ENCODE measurements around the gene CHIT1. TPM values are rescaled to one million over a fixed set of nuclear protein-coding genes. Genes with fewer than 3 reads are reported as not detected.
"Not testable (repeated sequence)": the region's sequence is repeated elsewhere in the genome, so short reads cannot be mapped to it uniquely, and the experiment has no call there.

CHIT1 gene
- polyA plus RNA-seq, 1 of the 3 experiments (the other 2 are of a cell fraction) = not detected

- TF ChIP-seq CTCF (IDR thresholded peaks at IDR 0.05) = no peak
Measured at GRCh38 chr1:203238535-203238934, 9.1 kb upstream of the CHIT1 start (continued).

- H3K4me2 ChIP-seq; DNase-seq; H3K9me2 ChIP-seq; POLR2A ChIA-PET; H3K9me3 ChIP-seq; H3K4me3 ChIP-seq (ENCODE audit: low read depth in 2 of 2, low read length in 1 of 2); H3F3A ChIP-seq (replicated peaks; ENCODE audit: insufficient read depth); H3K27ac ChIP-seq (ENCODE audit: low read depth in 2 of 2, low read length in 1 of 2); H2AFZ ChIP-seq (ENCODE audit: low read depth); H4K20me1 ChIP-seq (ENCODE audit: insufficient read depth); H3K36me3 ChIP-seq (replicated peaks in 1 of 2; ENCODE audit: control insufficient read depth in 1 of 2, insufficient read depth in 2 of 2, low read length in 1 of 2); H3K4me1 ChIP-seq (ENCODE audit: control insufficient read depth in 1 of 2, insufficient read depth in 2 of 2, low read depth in 1 of 2, low read length in 1 of 2); H3K79me2 ChIP-seq (ENCODE audit: insufficient read depth); H3K9ac ChIP-seq: not testable (repeated sequence)
- 63% methylated on average over 7 of the region's 7 CpGs for WGBS (ENCODE audit: low lambda C conversion rate)
- peaks cover 11% of the 10 kb centered on the region; the same call in 1 of the 2 replicates for H3K27me3 ChIP-seq (ENCODE audit: insufficient read depth)
- CTCF ChIA-PET = interaction anchor here (1.3 to 4.9 kb wide), 3 partner anchors 18 to 196 kb away, joined by 3 to 28 read pairs (median 6); no protein-coding TSS in a partner anchor
Measured at GRCh38 chr1:203234901-203235300, 5.4 kb upstream of the CHIT1 start.

GRCh38 chr1:203228670-203229069 lies 803 bp downstream of the CHIT1 start:
- no peaks in the 10 kb centered on the region for H3K79me2 ChIP-seq (ENCODE audit: insufficient read depth)
- no peak overlapping the region for H3K27ac ChIP-seq (ENCODE audit: low read depth in 2 of 2, low read length in 1 of 2)
- H3K4me2 ChIP-seq = no peak overlapping the region
- WGBS (ENCODE audit: low lambda C conversion rate) = 42% methylated on average over 4 of the region's 4 CpGs
- no peaks in the 10 kb centered on the region for H3K9me2 ChIP-seq
- ChIA-PET POLR2A (no interaction called here), CTCF (interaction anchor here (0.7 to 5.0 kb wide), 5 partner anchors 13 to 200 kb away, joined by 3 to 43 read pairs (median 3); no protein-coding TSS in a partner anchor)
- H4K20me1 ChIP-seq (ENCODE audit: insufficient read depth) = no peaks in the 10 kb centered on the region
- no peak overlapping the region for H3K4me3 ChIP-seq (ENCODE audit: low read depth in 2 of 2, low read length in 1 of 2)
- no peak for TF ChIP-seq SIN3A (IDR thresholded peaks at IDR 0.05; ENCODE audit: borderline replicate concordance, low read depth, low read length)
- TF ChIP-seq MXI1 (IDR thresholded peaks at IDR 0.05; ENCODE audit: low read depth, low read length) = no peak
- TF ChIP-seq RFX5 (IDR thresholded peaks at IDR 0.05; ENCODE audit: low read length) = no peak
- TF ChIP-seq NRF1 (IDR thresholded peaks at IDR 0.05; ENCODE audit: low read depth, low read length) = no peak
- no peak for TF ChIP-seq TCF12 (IDR thresholded peaks at IDR 0.05)
- no peak for TF ChIP-seq FOSL2 (IDR thresholded peaks at IDR 0.05; ENCODE audit: borderline replicate concordance, low read depth)
- no peak for TF ChIP-seq TEAD4 (IDR thresholded peaks at IDR 0.05; ENCODE audit: borderline replicate concordance, insufficient read depth)
- no peak for TF ChIP-seq SMC3 (IDR thresholded peaks at IDR 0.05; ENCODE audit: low read depth, low read length)
- no peak for TF ChIP-seq EP300 (IDR thresholded peaks at IDR 0.05; ENCODE audit: borderline replicate concordance in 1 of 2, low read depth in 1 of 2, low read length in 1 of 2)
- TF ChIP-seq RAD21 (IDR thresholded peaks at IDR 0.05; ENCODE audit: low read length) = no peak
- no peak for TF ChIP-seq EZH2phosphoT487 (IDR thresholded peaks at IDR 0.05; ENCODE audit: borderline replicate concordance, low read depth)
- no peak for TF ChIP-seq IRF3 (IDR thresholded peaks at IDR 0.05; ENCODE audit: low read depth, low read length)
- no peak for TF ChIP-seq CHD2 (IDR thresholded peaks at IDR 0.05; ENCODE audit: low read length, partially characterized antibody)
- TF ChIP-seq FOXJ3 (CRISPR knock-in tag; IDR thresholded peaks at IDR 0.05) = no peak
- TF ChIP-seq, protein P1, sequence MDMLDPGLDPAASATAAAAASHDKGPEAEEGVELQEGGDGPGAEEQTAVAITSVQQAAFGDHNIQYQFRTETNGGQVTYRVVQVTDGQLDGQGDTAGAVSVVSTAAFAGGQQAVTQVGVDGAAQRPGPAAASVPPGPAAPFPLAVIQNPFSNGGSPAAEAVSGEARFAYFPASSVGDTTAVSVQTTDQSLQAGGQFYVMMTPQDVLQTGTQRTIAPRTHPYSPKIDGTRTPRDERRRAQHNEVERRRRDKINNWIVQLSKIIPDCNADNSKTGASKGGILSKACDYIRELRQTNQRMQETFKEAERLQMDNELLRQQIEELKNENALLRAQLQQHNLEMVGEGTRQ (IDR thresholded peaks at IDR 0.05; ENCODE audit: borderline replicate concordance, low read depth, low read length) = no peak
- no peak for TF ChIP-seq YY1 (IDR thresholded peaks at IDR 0.05; ENCODE audit: low read depth)
- TF ChIP-seq ELF1 (IDR thresholded peaks at IDR 0.05) = no peak
- no peak for TF ChIP-seq MEF2A (IDR thresholded peaks at IDR 0.05; ENCODE audit: borderline replicate concordance, low read depth)
- H3K27me3 ChIP-seq (ENCODE audit: insufficient read depth) = peaks cover 47% of the 10 kb centered on the region
- H3K9me3 ChIP-seq = no peaks in the 10 kb centered on the region
- no peak overlapping the region for H2AFZ ChIP-seq (ENCODE audit: low read depth)
- no peaks in the 10 kb centered on the region for H3K36me3 ChIP-seq (replicated peaks in 1 of 2; ENCODE audit: control insufficient read depth in 1 of 2, insufficient read depth in 2 of 2, low read length in 1 of 2)
- H3K4me1 ChIP-seq (ENCODE audit: control insufficient read depth in 1 of 2, insufficient read depth in 2 of 2, low read depth in 1 of 2, low read length in 1 of 2) = no peaks in the 10 kb centered on the region
- H3K9ac ChIP-seq = no peak overlapping the region
- DNase-seq = no peak
- no peaks in the 10 kb centered on the region for H3F3A ChIP-seq (replicated peaks; ENCODE audit: insufficient read depth)
